Cardiac fibroblast (primary cell): ENCODE data around the gene SMAD5.
A peak's percentile ranks its signal among the peaks of the same experiment; 100 is the strongest.

Experiments
- DNase-seq, 2 donors: peaks; one replicate each; pipeline versions ENCODE4 v3.0.0 to v3.0.0-alpha.2; 2010; ENCODE audit warnings: low read depth in 2 of 2
- H3K4me3 ChIP-seq, 2 donors: replicated peaks in 1 of 2; 1 replicate in 1 of 2; 2 replicates in 1 of 2; pipeline ENCODE4 v1.5.1; 2011; ENCODE audit warnings: low read depth in 2 of 2, low read length in 2 of 2, mild to moderate bottlenecking in 2 of 2, moderate library complexity in 1 of 2
- TF ChIP-seq, protein P1 (sequence below): IDR thresholded peaks from one replicate; pipeline ENCODE4 v1.5.1; 2011; ENCODE audit warnings: low read depth, mild to moderate bottlenecking, low read length, inconsistent platforms

The SMAD5 gene

DNA sequence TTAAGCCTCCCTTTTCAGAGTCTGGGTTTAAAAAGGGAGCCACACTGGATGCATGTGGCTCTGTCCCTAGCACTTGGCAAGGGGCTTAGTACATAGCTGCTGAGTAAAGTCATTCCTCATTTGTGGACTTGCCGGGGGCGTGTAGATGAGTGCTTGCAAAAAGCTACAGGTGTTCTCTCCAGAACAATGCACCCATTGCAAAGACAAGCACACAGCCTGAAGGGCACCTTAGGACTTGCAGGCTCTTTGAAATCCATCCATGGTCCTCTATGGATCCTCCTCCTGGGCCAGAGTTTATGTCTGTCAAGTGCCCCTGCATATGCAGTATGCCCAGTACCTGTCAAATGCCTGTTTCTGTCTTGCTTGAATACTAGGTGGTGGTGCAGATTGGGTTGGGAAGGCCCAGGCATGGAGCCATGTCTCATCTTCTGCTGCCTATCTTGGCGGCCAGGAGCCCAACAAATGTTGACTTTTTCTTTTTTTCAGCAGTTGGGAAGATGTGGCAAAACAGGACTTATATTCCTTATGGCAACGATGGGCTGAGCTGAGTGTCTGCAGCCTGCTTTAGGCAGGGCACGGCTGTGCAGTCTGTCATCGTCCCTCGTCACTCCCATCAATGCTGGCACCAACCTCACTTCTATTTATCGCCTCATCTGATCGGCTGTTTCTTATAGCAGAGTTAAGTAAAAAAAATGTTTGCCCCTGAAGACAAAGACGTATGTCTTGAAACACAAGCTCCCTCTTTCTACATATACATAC, 78.8 kb downstream of the SMAD5 start:
- no peak overlapping the region for H3K4me3 ChIP-seq
- DNase-seq: no peak
- TF ChIP-seq, protein P1, sequence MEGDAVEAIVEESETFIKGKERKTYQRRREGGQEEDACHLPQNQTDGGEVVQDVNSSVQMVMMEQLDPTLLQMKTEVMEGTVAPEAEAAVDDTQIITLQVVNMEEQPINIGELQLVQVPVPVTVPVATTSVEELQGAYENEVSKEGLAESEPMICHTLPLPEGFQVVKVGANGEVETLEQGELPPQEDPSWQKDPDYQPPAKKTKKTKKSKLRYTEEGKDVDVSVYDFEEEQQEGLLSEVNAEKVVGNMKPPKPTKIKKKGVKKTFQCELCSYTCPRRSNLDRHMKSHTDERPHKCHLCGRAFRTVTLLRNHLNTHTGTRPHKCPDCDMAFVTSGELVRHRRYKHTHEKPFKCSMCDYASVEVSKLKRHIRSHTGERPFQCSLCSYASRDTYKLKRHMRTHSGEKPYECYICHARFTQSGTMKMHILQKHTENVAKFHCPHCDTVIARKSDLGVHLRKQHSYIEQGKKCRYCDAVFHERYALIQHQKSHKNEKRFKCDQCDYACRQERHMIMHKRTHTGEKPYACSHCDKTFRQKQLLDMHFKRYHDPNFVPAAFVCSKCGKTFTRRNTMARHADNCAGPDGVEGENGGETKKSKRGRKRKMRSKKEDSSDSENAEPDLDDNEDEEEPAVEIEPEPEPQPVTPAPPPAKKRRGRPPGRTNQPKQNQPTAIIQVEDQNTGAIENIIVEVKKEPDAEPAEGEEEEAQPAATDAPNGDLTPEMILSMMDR: no peak

DNA sequence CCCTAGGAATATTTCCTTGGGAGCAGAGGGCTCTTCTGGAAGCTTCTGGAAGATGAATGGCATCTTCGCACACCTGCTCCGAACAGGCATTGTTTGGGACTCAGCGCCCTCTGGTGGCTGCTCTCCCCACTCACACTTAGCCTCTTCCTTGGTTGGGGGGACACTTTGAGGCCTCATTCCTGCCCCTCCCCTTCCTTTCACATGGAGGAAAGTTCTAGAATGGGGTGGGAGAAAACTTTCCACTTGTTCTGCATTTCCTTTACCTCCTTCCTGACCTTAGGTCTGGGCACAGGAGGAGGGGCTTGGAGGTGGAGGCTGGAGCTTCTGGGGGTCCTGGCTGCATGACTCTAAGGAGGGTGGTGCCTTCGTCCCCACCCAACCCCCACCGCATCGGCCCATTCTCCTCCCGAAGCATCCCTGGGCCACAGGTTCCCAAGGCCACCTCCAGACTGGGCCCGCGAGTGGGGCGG, 79.6 kb downstream of the SMAD5 start:
- TF ChIP-seq, protein P1: peak; percentile 92
- no peak overlapping the region for H3K4me3 ChIP-seq
- peak; percentile 63 to 65 for DNase-seq

GRCh38 chr5:136213919-136214493, 81.4 kb downstream of the SMAD5 start:
- DNase-seq: no peak
- no peak overlapping the region for H3K4me3 ChIP-seq

DNA sequence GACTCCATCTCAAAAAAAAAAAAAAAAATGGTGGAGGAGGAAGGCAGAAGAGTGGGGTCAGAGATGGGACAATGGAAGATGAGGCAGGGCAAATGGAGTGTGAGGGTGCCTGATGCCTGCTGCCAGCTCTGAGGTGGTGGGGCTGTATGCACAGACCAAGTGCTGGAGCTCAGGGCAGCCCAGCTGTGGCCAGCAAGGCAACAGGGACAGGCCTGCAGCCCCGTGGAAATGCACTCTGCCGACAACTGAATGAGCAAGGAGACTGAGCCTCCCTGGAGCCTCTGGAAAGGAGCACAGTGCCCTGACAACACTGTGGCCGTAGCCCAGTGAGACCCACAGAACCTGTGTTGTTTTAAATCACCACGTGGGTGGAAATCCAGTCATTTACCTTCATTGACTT, 83.2 kb downstream of the SMAD5 start:
- TF ChIP-seq, protein P1: no peak
- H3K4me3 ChIP-seq: no peak overlapping the region
- no peak for DNase-seq

More at GRCh38 chr5:136213919-136214493, 81.4 kb downstream of the SMAD5 start:
- TF ChIP-seq, protein P1: no peak

DNA sequence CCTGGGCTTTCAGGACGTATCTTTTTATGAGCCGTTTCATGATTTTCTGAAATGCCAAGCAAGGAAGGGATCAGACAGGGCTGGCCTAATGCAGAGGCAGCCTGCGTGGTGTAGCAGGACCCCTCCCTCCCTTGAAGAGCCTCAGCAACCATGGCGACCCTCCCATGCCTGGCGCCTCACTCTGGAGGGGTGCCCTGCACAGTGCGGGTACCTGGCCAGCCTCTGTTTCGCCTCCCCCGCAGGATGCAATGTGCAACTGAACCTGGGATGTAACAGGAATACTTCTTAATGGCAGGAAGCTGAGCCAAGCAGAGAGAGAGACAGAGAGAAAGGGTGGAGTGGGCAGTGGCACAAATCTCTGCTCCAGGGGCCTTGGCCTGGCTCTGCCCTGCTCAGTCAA, 83.6 kb downstream of the SMAD5 start:
- TF ChIP-seq, protein P1: no peak
- H3K4me3 ChIP-seq: no peak overlapping the region
- no peak for DNase-seq

DNA sequence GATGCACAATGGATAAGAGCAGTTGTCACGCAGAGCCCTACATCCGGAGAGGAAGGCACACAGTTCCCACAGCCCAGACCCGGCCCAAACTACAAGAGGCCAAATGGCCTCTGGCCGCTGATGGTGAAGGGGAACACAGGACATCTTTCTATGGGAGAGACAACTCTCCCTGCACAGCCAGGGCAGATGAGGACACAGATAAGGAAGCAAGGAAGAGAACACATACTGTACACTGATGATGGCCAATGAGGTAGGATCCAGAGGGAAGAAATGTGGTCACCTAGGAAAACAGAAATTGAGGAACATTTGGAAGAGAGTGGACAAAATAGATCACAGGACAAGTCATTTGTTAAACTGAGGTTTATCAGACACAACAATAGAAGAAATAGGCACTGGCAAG, 88.7 kb downstream of the SMAD5 start:
- no peak for DNase-seq
- H3K4me3 ChIP-seq: no peak overlapping the region
- TF ChIP-seq, protein P1: no peak
